Stimulated activated CD4-positive, alpha-beta T cell treated with anti-CD3 and anti-CD28 coated beads, Interleukin-1b, Interleukin-23, amount 100 ng/mL, for 1 hour (primary cell): ENCODE results near the gene SPPL2A.
"Not testable (repeated sequence)": the region's sequence is repeated elsewhere in the genome, so short reads cannot be mapped to it uniquely, and the experiment has no call there.

Experiments
- DNase-seq, 2 donors: peaks; one replicate each; pipeline ENCODE4 v3.0.0-alpha.2; 2020; ENCODE audit warnings: low read depth in 2 of 2

Gene SPPL2A

GRCh38 chr15:50767332-50767861, 1.9 kb upstream of the SPPL2A start:
- no peak for DNase-seq

- DNase-seq: no peak
Measured at GRCh38 chr15:50764461-50765194, 878 bp downstream of the SPPL2A start.

- DNase-seq: no peak
Measured at GRCh38 chr15:50758712-50759205, 6.7 kb downstream of the SPPL2A start.

GRCh38 chr15:50753463-50753862, 12.0 kb downstream of the SPPL2A start:
- DNase-seq: no peak

- no peak for DNase-seq
Measured at GRCh38 chr15:50751394-50751793, 14.1 kb downstream of the SPPL2A start.

GRCh38 chr15:50750227-50750705, 15.2 kb downstream of the SPPL2A start:
- no peak for DNase-seq

GRCh38 chr15:50747523-50747922, 18.0 kb downstream of the SPPL2A start:
- DNase-seq: no peak

GRCh38 chr15:50744601-50745000, 20.9 kb downstream of the SPPL2A start:
- no peak for DNase-seq

GRCh38 chr15:50740955-50741354, 24.6 kb downstream of the SPPL2A start:
- DNase-seq: no peak

- DNase-seq: no peak
Measured at GRCh38 chr15:50736823-50737222, 28.7 kb downstream of the SPPL2A start.

- DNase-seq: no peak
Measured at GRCh38 chr15:50735156-50735555, 30.4 kb downstream of the SPPL2A start.

GRCh38 chr15:50726315-50726714, 39.2 kb downstream of the SPPL2A start:
- DNase-seq: no peak

- DNase-seq: no peak
Measured at GRCh38 chr15:50718700-50719125, 46.8 kb downstream of the SPPL2A start.

- DNase-seq: no peak
Measured at GRCh38 chr15:50712018-50712417, 53.5 kb downstream of the SPPL2A start.

GRCh38 chr15:50710585-50710984, 54.9 kb downstream of the SPPL2A start:
- no peak for DNase-seq

GRCh38 chr15:50707878-50708427, 57.6 kb downstream of the SPPL2A start:
- no peak for DNase-seq

- DNase-seq: no peak
Measured at GRCh38 chr15:50702762-50703334, 62.7 kb downstream of the SPPL2A start.

GRCh38 chr15:50698101-50698500, 67.4 kb downstream of the SPPL2A start:
- DNase-seq: no peak

GRCh38 chr15:50697109-50697797, 68.3 kb downstream of the SPPL2A start:
- DNase-seq: no peak

- not testable (repeated sequence) for DNase-seq
Measured at GRCh38 chr15:50694634-50695165, 70.8 kb downstream of the SPPL2A start.

- DNase-seq: no peak
Measured at GRCh38 chr15:50687302-50687902, 78.1 kb downstream of the SPPL2A start.
